ENCODE measurements around the gene ARHGAP26. TPM values are rescaled to one million over a fixed set of nuclear protein-coding genes. Genes with fewer than 3 reads are reported as not detected.
A peak's percentile ranks its signal among the peaks of the same experiment; 100 is the strongest.

The ARHGAP26 gene
- polyA plus RNA-seq, 1 donor (not counting 4 experiments of a cell fraction or from before 2014, with no cell fraction given) = 3.9 TPM

DNA sequence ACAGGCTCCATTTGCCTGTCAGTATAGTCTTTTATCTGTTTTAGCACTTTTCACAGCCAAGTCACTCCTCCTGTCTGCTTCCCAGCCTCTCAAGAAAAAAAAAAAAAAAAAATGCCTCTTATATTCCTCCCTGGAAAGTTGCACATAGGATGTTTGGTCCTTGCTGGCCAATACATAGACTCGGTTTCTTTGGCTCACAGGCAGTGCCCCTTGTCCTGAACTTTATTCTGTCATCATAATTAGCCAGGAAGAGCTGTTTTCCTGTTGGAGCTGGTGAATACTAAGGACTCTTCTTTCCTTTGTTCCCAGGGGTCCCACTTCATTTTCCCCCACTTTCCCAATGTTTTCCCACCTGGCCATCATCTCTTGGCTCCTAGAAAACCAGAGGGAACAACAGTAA is 442.1 kb downstream of the ARHGAP26 start:
- Histone ChIP-seq H3K79me2 (ENCODE audit: control insufficient read depth, insufficient read depth, low read length) (no peaks in the 10 kb centered on the region), H3K36me3 (ENCODE audit: control insufficient read depth in 2 of 2, extremely low read depth in 1 of 2, insufficient read depth in 2 of 2, low read length in 2 of 2) (peaks cover 2 to 5% of the 10 kb centered on the region in 2 experiments), H3K4me1 (ENCODE audit: control insufficient read depth, extremely low read depth, insufficient read depth, low read length) (peaks cover 15% of the 10 kb centered on the region), H2AFZ (ENCODE audit: control insufficient read depth, low read length) (peak overlapping the region; percentile 32), H3K9me1 (ENCODE audit: control insufficient read depth, extremely low read depth, insufficient read depth, low read length) (no peaks in the 10 kb centered on the region), H3K9ac (ENCODE audit: control insufficient read depth, extremely low read depth, insufficient read depth, low read length) (no peak overlapping the region), H3K4me2 (ENCODE audit: control insufficient read depth, extremely low read depth, insufficient read depth, low read depth, low read length) (no peak overlapping the region), H3K27me3 (ENCODE audit: control insufficient read depth, extremely low read depth, insufficient read depth, low read length) (no peaks in the 10 kb centered on the region), H3K4me3 (ENCODE audit: control insufficient read depth in 2 of 3, extremely low read depth in 1 of 3, insufficient read depth in 2 of 3, low read depth in 1 of 3, low read length in 3 of 3) (no peak overlapping the region), H4K20me1 (ENCODE audit: control insufficient read depth, extremely low read depth, insufficient read depth, low read length) (no peaks in the 10 kb centered on the region), H3K9me3 (ENCODE audit: control insufficient read depth, low read depth, low read length) (no peaks in the 10 kb centered on the region), H3K27ac (ENCODE audit: control insufficient read depth, insufficient read depth, low read length) (no peak overlapping the region)
- FAIRE-seq (no peak), DNase-seq (ENCODE audit: low read depth, low spot score) (no peak)
- no peak for TF ChIP-seq EZH2 (IDR thresholded peaks at IDR 0.05; ENCODE audit: low read length)
- TF ChIP-seq, protein P1, sequence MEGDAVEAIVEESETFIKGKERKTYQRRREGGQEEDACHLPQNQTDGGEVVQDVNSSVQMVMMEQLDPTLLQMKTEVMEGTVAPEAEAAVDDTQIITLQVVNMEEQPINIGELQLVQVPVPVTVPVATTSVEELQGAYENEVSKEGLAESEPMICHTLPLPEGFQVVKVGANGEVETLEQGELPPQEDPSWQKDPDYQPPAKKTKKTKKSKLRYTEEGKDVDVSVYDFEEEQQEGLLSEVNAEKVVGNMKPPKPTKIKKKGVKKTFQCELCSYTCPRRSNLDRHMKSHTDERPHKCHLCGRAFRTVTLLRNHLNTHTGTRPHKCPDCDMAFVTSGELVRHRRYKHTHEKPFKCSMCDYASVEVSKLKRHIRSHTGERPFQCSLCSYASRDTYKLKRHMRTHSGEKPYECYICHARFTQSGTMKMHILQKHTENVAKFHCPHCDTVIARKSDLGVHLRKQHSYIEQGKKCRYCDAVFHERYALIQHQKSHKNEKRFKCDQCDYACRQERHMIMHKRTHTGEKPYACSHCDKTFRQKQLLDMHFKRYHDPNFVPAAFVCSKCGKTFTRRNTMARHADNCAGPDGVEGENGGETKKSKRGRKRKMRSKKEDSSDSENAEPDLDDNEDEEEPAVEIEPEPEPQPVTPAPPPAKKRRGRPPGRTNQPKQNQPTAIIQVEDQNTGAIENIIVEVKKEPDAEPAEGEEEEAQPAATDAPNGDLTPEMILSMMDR (optimal IDR thresholded peaks at IDR 0.05 in 1 of 3, IDR thresholded peaks at IDR 0.05 in 1 of 3, conservative IDR thresholded peaks at IDR 0.05 in 1 of 3; ENCODE audit: extremely low read depth in 1 of 3, insufficient read depth in 2 of 3, low read length in 3 of 3) = no peak
- dilution Hi-C loops (cut with MboI; ENCODE audit: extremely low pct_ligation_motif_present, low sequenced_read_pairs) = no loop called here

DNA sequence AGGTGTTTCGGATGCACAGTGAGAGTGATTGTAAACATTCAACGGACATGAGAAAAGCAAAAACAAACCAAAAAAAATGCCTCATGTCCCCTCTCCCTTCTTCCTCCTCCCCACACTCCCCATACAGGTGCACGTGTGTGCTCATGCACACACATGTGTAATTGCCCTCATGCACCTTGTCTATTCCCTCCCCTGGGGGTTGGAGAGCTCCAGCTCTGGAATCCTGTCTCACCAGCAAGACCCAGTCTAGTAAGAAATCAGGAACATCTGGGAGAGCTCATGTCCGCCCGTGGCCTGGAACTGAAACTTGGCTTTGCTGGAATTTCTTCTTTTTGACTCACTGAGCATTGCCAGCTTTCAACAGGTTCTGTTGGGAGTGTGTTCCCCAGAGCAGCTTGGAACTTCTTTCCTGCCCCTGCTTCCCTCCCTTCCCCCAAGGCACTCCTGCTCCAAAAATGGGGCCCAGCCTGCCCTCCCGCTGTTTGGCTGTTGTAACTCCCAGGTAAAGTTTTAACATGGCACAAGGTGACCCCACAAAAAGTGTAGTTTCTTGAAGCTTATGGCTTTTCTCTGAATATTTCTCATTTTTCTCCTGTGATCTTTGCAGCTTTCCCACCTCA is 443.2 kb downstream of the ARHGAP26 start:
- Histone ChIP-seq H3K4me3 (ENCODE audit: control insufficient read depth in 2 of 3, extremely low read depth in 1 of 3, insufficient read depth in 2 of 3, low read depth in 1 of 3, low read length in 3 of 3) (no peak overlapping the region), H4K20me1 (ENCODE audit: control insufficient read depth, extremely low read depth, insufficient read depth, low read length) (no peaks in the 10 kb centered on the region), H3K36me3 (ENCODE audit: control insufficient read depth in 2 of 2, extremely low read depth in 1 of 2, insufficient read depth in 2 of 2, low read length in 2 of 2) (peaks cover 2 to 5% of the 10 kb centered on the region in 2 experiments), H3K4me2 (ENCODE audit: control insufficient read depth, extremely low read depth, insufficient read depth, low read depth, low read length) (peak overlapping the region; percentile 52), H3K27me3 (ENCODE audit: control insufficient read depth, extremely low read depth, insufficient read depth, low read length) (no peaks in the 10 kb centered on the region), H3K79me2 (ENCODE audit: control insufficient read depth, insufficient read depth, low read length) (no peaks in the 10 kb centered on the region), H3K9me1 (ENCODE audit: control insufficient read depth, extremely low read depth, insufficient read depth, low read length) (no peaks in the 10 kb centered on the region), H2AFZ (ENCODE audit: control insufficient read depth, low read length) (peak overlapping the region; percentile 1), H3K4me1 (ENCODE audit: control insufficient read depth, extremely low read depth, insufficient read depth, low read length) (peaks cover 17% of the 10 kb centered on the region), H3K9ac (ENCODE audit: control insufficient read depth, extremely low read depth, insufficient read depth, low read length) (peak overlapping the region; percentile 56), H3K27ac (ENCODE audit: control insufficient read depth, insufficient read depth, low read length) (peak overlapping the region; percentile 57), H3K9me3 (ENCODE audit: control insufficient read depth, low read depth, low read length) (no peaks in the 10 kb centered on the region)
- dilution Hi-C loops (cut with MboI; ENCODE audit: extremely low pct_ligation_motif_present, low sequenced_read_pairs) = no loop called here
- DNase-seq (ENCODE audit: low read depth, low spot score) (no peak), FAIRE-seq (no peak)
- TF ChIP-seq EZH2 (IDR thresholded peaks at IDR 0.05; ENCODE audit: low read length) = no peak
- TF ChIP-seq, protein P1 (optimal IDR thresholded peaks at IDR 0.05 in 1 of 3, IDR thresholded peaks at IDR 0.05 in 1 of 3, conservative IDR thresholded peaks at IDR 0.05 in 1 of 3; ENCODE audit: extremely low read depth in 1 of 3, insufficient read depth in 2 of 3, low read length in 3 of 3) = no peak

Data from keratinocyte (primary cell).